Astrocyte (in vitro differentiated cells and primary cell): ENCODE results near the gene NAV1.

Experiments
- CTCF ChIP-seq: IDR thresholded peaks from 2 replicates; pipeline ENCODE4 v1.5.1; 2011; ENCODE audit warnings: low read depth, mild to moderate bottlenecking, inconsistent platforms, low read length, moderate library complexity; ENCODE audit not compliant: insufficient read depth
- EZH2 ChIP-seq: IDR thresholded peaks from 2 replicates; pipeline ENCODE4 v1.6.1; 2012; ENCODE audit warnings: mild to moderate bottlenecking, low read length, inconsistent platforms; ENCODE audit not compliant: insufficient read depth

DNA sequence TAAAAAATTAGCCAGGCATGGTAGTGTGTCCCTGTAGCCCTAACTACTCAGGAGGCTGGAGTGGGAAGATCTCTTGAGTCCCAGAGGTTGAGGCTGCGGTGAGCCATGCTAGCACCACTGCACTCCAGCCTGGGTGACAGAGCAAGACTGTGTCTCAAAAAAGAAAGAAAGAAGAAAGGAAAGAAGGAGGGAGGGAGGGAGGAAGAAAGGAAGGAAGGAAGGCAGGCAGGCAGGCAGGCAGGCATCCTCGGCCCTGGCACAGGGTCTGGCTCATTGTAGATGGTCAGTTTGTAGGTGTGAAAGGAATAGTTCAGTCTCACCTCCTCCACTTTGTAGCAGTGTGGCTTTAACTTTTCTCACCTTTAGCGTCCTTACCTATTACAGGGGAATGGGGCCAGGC, 25.0 kb downstream of the NAV1 start:
- no peak for TF ChIP-seq CTCF
- no peak for TF ChIP-seq EZH2
